Hepatocyte (in vitro differentiated cells): ENCODE results near the gene BPIFA2. TPM values are rescaled to one million over a fixed set of nuclear protein-coding genes. Genes with fewer than 3 reads are reported as not detected.

Experiments
- DNase-seq: peaks from one replicate; pipeline ENCODE4 v3.0.0-alpha.2; 2016; ENCODE audit warnings: low spot score
- H2AFZ ChIP-seq: fragments of 200-600 bp; sonication (generic); 2 replicates; pipeline ENCODE4 v1.6.0; 2016; ENCODE audit warnings: antibody characterized with exemption, mild to moderate bottlenecking
- H3K27ac ChIP-seq: fragments of 200-600 bp; sonication (generic); 2 replicates; pipeline ENCODE4 v1.5.1; 2016; ENCODE audit warnings: mild to moderate bottlenecking
- H3K27me3 ChIP-seq: fragments of 200-600 bp; sonication (generic); 2 replicates; pipeline ENCODE4 v1.6.1; 2016
- H3K36me3 ChIP-seq: fragments of 200-600 bp; sonication (generic); replicated peaks from 2 replicates; pipeline ENCODE4 v1.5.1; 2016; ENCODE audit warnings: low read depth; ENCODE audit not compliant: insufficient read depth
- H3K4me1 ChIP-seq: fragments of 200-600 bp; sonication (generic); 2 replicates; pipeline ENCODE4 v1.5.1; 2016; ENCODE audit warnings: mild to moderate bottlenecking, moderate library complexity; ENCODE audit not compliant: insufficient read depth
- H3K4me2 ChIP-seq: fragments of 200-600 bp; sonication (generic); 2 replicates; pipeline ENCODE4 v1.6.0; 2016
- H3K4me3 ChIP-seq: fragments of 200-600 bp; sonication (generic); 2 replicates; pipeline ENCODE4 v1.5.1; 2016; ENCODE audit warnings: mild to moderate bottlenecking
- H3K79me2 ChIP-seq: fragments of 200-600 bp; sonication (generic); 2 replicates; pipeline ENCODE4 v1.6.0; 2017; ENCODE audit warnings: mild to moderate bottlenecking
- H3K9me2 ChIP-seq: fragments of 200-600 bp; sonication (generic); replicated peaks from 2 replicates; pipeline ENCODE4 v1.6.0; 2017; ENCODE audit warnings: mild to moderate bottlenecking; ENCODE audit not compliant: insufficient read depth
- H3K9me3 ChIP-seq: fragments of 200-600 bp; sonication (generic); 2 replicates; pipeline ENCODE4 v1.5.1; 2016; ENCODE audit warnings: low read depth, mild to moderate bottlenecking
- H4K20me1 ChIP-seq: fragments of 200-600 bp; sonication (generic); 2 replicates; pipeline ENCODE4 v1.6.0; 2016; ENCODE audit warnings: mild to moderate bottlenecking; ENCODE audit not compliant: insufficient read depth, poor library complexity, severe bottlenecking
- CTCF ChIP-seq: fragments of 200-600 bp; sonication (generic); IDR thresholded peaks from 2 replicates; pipeline ENCODE4 v1.5.1; 2016; ENCODE audit warnings: antibody characterized with exemption, mild to moderate bottlenecking; ENCODE audit not compliant: poor library complexity
- EZH2 ChIP-seq: fragments of 200-600 bp; sonication (generic); IDR thresholded peaks from 2 replicates; pipeline ENCODE4 v1.6.1; 2016; ENCODE audit warnings: antibody characterized with exemption, mild to moderate bottlenecking, borderline replicate concordance
- EZH2phosphoT487 ChIP-seq: fragments of 200-600 bp; sonication (generic); IDR thresholded peaks from one replicate; pipeline ENCODE4 v1.6.1; 2018; ENCODE audit warnings: antibody characterized with exemption, mild to moderate bottlenecking, low read depth, moderate library complexity; ENCODE audit not compliant: unreplicated experiment, severe bottlenecking
- WGBS: methylation state at CpG from one replicate; pipeline ENCODE4 v1.1.6; 2016; ENCODE audit warnings: low lambda C conversion rate; ENCODE audit errors: missing lambda C conversion rate; 5-methylcytosine and 5-hydroxymethylcytosine counted together
- polyA plus RNA-seq: library from polyadenylated mRNA; unstranded; fragments of >200 nt; fragmentation: Nextera tagmentation; extraction: Ambion mirVana; gene quantifications from 2 replicates; pipeline ENCODE4 v1.2.1, GENCODE V29; 2016
- total RNA-seq: library from RNA; depleted of rRNA; stranded (reverse); fragments of >200 nt; gene quantifications from 2 replicates; pipeline ENCODE4 v1.2.3, GENCODE V29; 2014

Gene BPIFA2
- total and polyA plus RNA-seq, 2 experiments from 2014 or later, result not detected

- WGBS, result 73% methylated on average over 2 of the region's 2 CpGs
- DNase-seq, result no peak
- Histone ChIP-seq H3K27ac (no peak within 1 kb of the TSS), H3K79me2 (no peaks in the 10 kb centered on the region), H3K4me2 (no peak within 1 kb of the TSS), H3K9me3 (no peaks in the 10 kb centered on the region), H2AFZ (no peak within 1 kb of the TSS), H3K9me2 (no peaks in the 10 kb centered on the region), H3K4me1 (no peaks in the 10 kb centered on the region), H4K20me1 (no peaks in the 10 kb centered on the region), H3K27me3 (peaks cover 37% of the 10 kb centered on the region), H3K4me3 (no peak within 1 kb of the TSS), H3K36me3 (no peaks in the 10 kb centered on the region)
- TF ChIP-seq EZH2phosphoT487 (no peak), CTCF (no peak), EZH2 (no peak)
Observed at GRCh38 chr20:33217052-33217451, 49.1 kb downstream of the BPIFA2 start, which contains the start of gene BPIFA3. Gene BPIFA3 (plus strand): TSS chr20:33217352. CDS start chr20:33217537, 185 bp downstream.

- Histone ChIP-seq H3K27me3 (peaks cover 37% of the 10 kb centered on the region), H3K4me2 (no peak overlapping the region), H3K79me2 (no peaks in the 10 kb centered on the region), H4K20me1 (no peaks in the 10 kb centered on the region), H3K27ac (no peak overlapping the region), H3K9me3 (no peaks in the 10 kb centered on the region), H3K4me3 (no peak overlapping the region), H3K9me2 (no peaks in the 10 kb centered on the region), H2AFZ (no peak overlapping the region), H3K4me1 (no peaks in the 10 kb centered on the region), H3K36me3 (no peaks in the 10 kb centered on the region)
- WGBS, result 85% methylated on average over 4 of the region's 4 CpGs
- TF ChIP-seq CTCF, result no peak
- TF ChIP-seq EZH2, result no peak
- TF ChIP-seq EZH2phosphoT487, result no peak
- no peak for DNase-seq
Observed at GRCh38 chr20:33224399-33224798, 56.4 kb downstream of the BPIFA2 start.

- Histone ChIP-seq H3K27me3 (peaks cover 65% of the 10 kb centered on the region), H3K79me2 (no peaks in the 10 kb centered on the region), H3K4me3 (no peak overlapping the region), H3K36me3 (no peaks in the 10 kb centered on the region), H2AFZ (no peak overlapping the region), H3K9me2 (no peaks in the 10 kb centered on the region), H3K27ac (no peak overlapping the region), H3K4me2 (no peak overlapping the region), H3K4me1 (no peaks in the 10 kb centered on the region), H3K9me3 (no peaks in the 10 kb centered on the region), H4K20me1 (no peaks in the 10 kb centered on the region)
- no peak for DNase-seq
- 62% methylated on average over 6 of the region's 6 CpGs for WGBS
- TF ChIP-seq CTCF (no peak), EZH2phosphoT487 (no peak), EZH2 (no peak)
Observed at GRCh38 chr20:33229843-33230242, 61.9 kb downstream of the BPIFA2 start.

Other genes with a start within 250 kb of the BPIFA2 start
- gene SUN5, start 163.7 kb upstream of the BPIFA2 start, total RNA-seq, result not detected in 2 replicates
- not detected in 2 replicates for gene SUN5, start 163.7 kb upstream of the BPIFA2 start, polyA plus RNA-seq
- 0.52 and 0.70 TPM in 2 replicates for gene BPIFB2, start 160.5 kb upstream of the BPIFA2 start, total RNA-seq
- gene BPIFB2, start 160.5 kb upstream of the BPIFA2 start, polyA plus RNA-seq, result 0.30 and 1.0 TPM in 2 replicates
- gene BPIFB6, start 136.5 kb upstream of the BPIFA2 start, total RNA-seq, result not detected in 2 replicates
- not detected in 2 replicates for gene BPIFB6, start 136.5 kb upstream of the BPIFA2 start, polyA plus RNA-seq
- gene BPIFB3, start 114.3 kb upstream of the BPIFA2 start, total RNA-seq, result not detected in 2 replicates
- gene BPIFB3, start 114.3 kb upstream of the BPIFA2 start, polyA plus RNA-seq, result not detected in 2 replicates
- not detected in 2 replicates for gene BPIFB4, start 88.5 kb upstream of the BPIFA2 start, total RNA-seq
- gene BPIFB4, start 88.5 kb upstream of the BPIFA2 start, polyA plus RNA-seq, result not detected in 2 replicates
- not detected in 2 replicates for gene BPIFA3, start 49.2 kb downstream of the BPIFA2 start, total RNA-seq
- not detected in 2 replicates for gene BPIFA3, start 49.2 kb downstream of the BPIFA2 start, polyA plus RNA-seq
- gene BPIFA1, start 67.8 kb downstream of the BPIFA2 start, total RNA-seq, result not detected in 2 replicates
- not detected in 2 replicates for gene BPIFA1, start 67.8 kb downstream of the BPIFA2 start, polyA plus RNA-seq
- 0.10 TPM in 1 of 2 replicates, not detected in the other for gene BPIFB1, start 115.1 kb downstream of the BPIFA2 start, total RNA-seq
- gene BPIFB1, start 115.1 kb downstream of the BPIFA2 start, polyA plus RNA-seq, result 0.32 and 0.85 TPM in 2 replicates
- 22.4 and 35.6 TPM in 2 replicates for gene CDK5RAP1, start 233.4 kb downstream of the BPIFA2 start, total RNA-seq
- gene CDK5RAP1, start 233.4 kb downstream of the BPIFA2 start, polyA plus RNA-seq, result 52.2 and 63.1 TPM in 2 replicates